HEK293 (cell line): Measurements from ENCODE around the gene TEX53.

Experiments used
- CTCF ChIA-PET: fragments of 350-600 bp; formaldehyde crosslinking; extraction: SDS; loops from one replicate; lab custom pipeline; 2021; ENCODE audit warnings: antibody characterized with exemption; lab: Yijun Ruan, JAX
- POLR2A ChIA-PET: fragments of 300-600 bp; formaldehyde crosslinking; extraction: SDS; loops from one replicate; lab custom pipeline; 2020; ENCODE audit warnings: antibody characterized with exemption, inconsistent platforms; lab: Yijun Ruan, JAX
- H3K27ac ChIP-seq: fragments of 200-500 bp; sonication (Bioruptor generic); 2 replicates; pipeline ENCODE4 v1.5.1; 2014; ENCODE audit warnings: low read depth, low read length, control low read depth, inconsistent platforms; ENCODE audit errors: extremely low read depth
- H3K36me3 ChIP-seq, 2 experiments: fragments of 200-500 bp in 1 of 2; sonication (Bioruptor generic) in 1 of 2; 1 replicate in 1 of 2; 2 replicates in 1 of 2; pipeline ENCODE4 v1.5.1; 2014 to 2017; ENCODE audit warnings: inconsistent platforms in 2 of 2, low read length in 2 of 2; ENCODE audit not compliant: control insufficient read depth in 2 of 2, insufficient read depth in 1 of 2
- H3K4me1 ChIP-seq: fragments of 200-500 bp; sonication (Bioruptor generic); 2 replicates; pipeline ENCODE4 v1.5.1; 2014; ENCODE audit warnings: mild to moderate bottlenecking, low read length, inconsistent platforms; ENCODE audit not compliant: control insufficient read depth, insufficient read depth
- H3K4me3 ChIP-seq: 2 replicates; pipeline ENCODE4 v1.5.1; 2011; ENCODE audit warnings: low read depth, mild to moderate bottlenecking, control low read depth, low read length, moderate library complexity
- H3K9me3 ChIP-seq: fragments of 200-500 bp; sonication (Bioruptor generic); 2 replicates; pipeline ENCODE4 v1.5.1; 2014; ENCODE audit warnings: low read depth, low read length, inconsistent platforms; ENCODE audit not compliant: control insufficient read depth, insufficient read depth
- ATF2 ChIP-seq: fragments of 450-650 bp; formaldehyde crosslinking; IDR thresholded peaks from 2 replicates; pipeline ENCODE4 v1.5.1; 2016; ENCODE audit warnings: missing biosample characterization, missing genetic modification characterization, low read depth
- BCL6B ChIP-seq: fragments of 450-650 bp; formaldehyde crosslinking; IDR thresholded peaks from 2 replicates; pipeline ENCODE4 v1.5.1; 2017; ENCODE audit warnings: missing biosample characterization, missing genetic modification characterization
- EGR2 ChIP-seq: fragments of 450-650 bp; formaldehyde crosslinking; IDR thresholded peaks from 2 replicates; pipeline ENCODE4 v1.5.1; 2016; ENCODE audit warnings: low read depth, missing biosample characterization, missing genetic modification characterization
- GLI2 ChIP-seq: fragments of 450-650 bp; formaldehyde crosslinking; IDR thresholded peaks from 2 replicates; pipeline ENCODE4; 2017; ENCODE audit warnings: missing biosample characterization, missing genetic modification characterization, low read depth, borderline replicate concordance
- KLF16 ChIP-seq: fragments of 450-650 bp; formaldehyde crosslinking; IDR thresholded peaks from 2 replicates; pipeline ENCODE4 v1.5.1; 2017; ENCODE audit warnings: missing biosample characterization, missing genetic modification characterization
- PRDM1 ChIP-seq: fragments of 450-650 bp; formaldehyde crosslinking; IDR thresholded peaks from 2 replicates; pipeline ENCODE4; 2016; ENCODE audit warnings: missing biosample characterization, missing genetic modification characterization
- RBAK ChIP-seq: fragments of 450-650 bp; formaldehyde crosslinking; IDR thresholded peaks from 2 replicates; pipeline ENCODE4 v1.5.1; 2016; ENCODE audit warnings: missing biosample characterization, missing genetic modification characterization
- SALL2 ChIP-seq: fragments of 450-650 bp; formaldehyde crosslinking; IDR thresholded peaks from 2 replicates; pipeline ENCODE4 v1.5.0; 2017; ENCODE audit warnings: missing biosample characterization, mild to moderate bottlenecking, missing genetic modification characterization, borderline replicate concordance
- SCRT2 ChIP-seq: fragments of 450-650 bp; formaldehyde crosslinking; IDR thresholded peaks from 2 replicates; pipeline ENCODE4 v1.5.1; 2016; ENCODE audit warnings: missing biosample characterization, missing genetic modification characterization
- SP3 ChIP-seq: fragments of 450-650 bp; formaldehyde crosslinking; IDR thresholded peaks from 2 replicates; pipeline ENCODE4 v1.5.1; 2016; ENCODE audit warnings: missing biosample characterization, missing genetic modification characterization
- TCF7L2 ChIP-seq: IDR thresholded peaks from 2 replicates; pipeline ENCODE4 v1.6.1; 2011; ENCODE audit warnings: low read depth, mild to moderate bottlenecking, inconsistent platforms, low read length, moderate library complexity, borderline replicate concordance
- YY1 ChIP-seq: fragments of 450-650 bp; formaldehyde crosslinking; IDR thresholded peaks from 2 replicates; pipeline ENCODE4 v1.5.1; 2018; ENCODE audit warnings: missing biosample characterization, missing genetic modification characterization
- ZBTB17 ChIP-seq: fragments of 450-650 bp; formaldehyde crosslinking; IDR thresholded peaks from 2 replicates; pipeline ENCODE4 v1.5.1; 2016; ENCODE audit warnings: missing biosample characterization, missing genetic modification characterization
- ZBTB20 ChIP-seq: fragments of 450-650 bp; formaldehyde crosslinking; IDR thresholded peaks from 2 replicates; pipeline ENCODE4 v1.5.1; 2016; ENCODE audit warnings: missing biosample characterization, missing genetic modification characterization
- ZBTB26 ChIP-seq: fragments of 450-650 bp; formaldehyde crosslinking; optimal IDR thresholded peaks from 2 replicates; pipeline ENCODE3; 2016; ENCODE audit warnings: missing biosample characterization, mild to moderate bottlenecking, missing genetic modification characterization
- ZFP69B ChIP-seq: fragments of 450-650 bp; formaldehyde crosslinking; IDR thresholded peaks from 2 replicates; pipeline ENCODE4 v1.5.1; 2016; ENCODE audit warnings: missing biosample characterization, missing genetic modification characterization
- ZNF19 ChIP-seq: fragments of 450-650 bp; formaldehyde crosslinking; IDR thresholded peaks from 2 replicates; pipeline ENCODE4; 2016; ENCODE audit warnings: missing biosample characterization, missing genetic modification characterization, low read depth
- ZNF23 ChIP-seq: fragments of 450-650 bp; formaldehyde crosslinking; IDR thresholded peaks from 2 replicates; pipeline ENCODE4 v1.5.1; 2016; ENCODE audit warnings: missing biosample characterization, missing genetic modification characterization, borderline replicate concordance
- ZNF239 ChIP-seq: fragments of 450-650 bp; formaldehyde crosslinking; IDR thresholded peaks from 2 replicates; pipeline ENCODE4 v1.5.1; 2016; ENCODE audit warnings: missing biosample characterization, missing genetic modification characterization
- ZNF544 ChIP-seq: fragments of 450-650 bp; formaldehyde crosslinking; IDR thresholded peaks from 2 replicates; pipeline ENCODE4 v1.5.0; 2017; ENCODE audit warnings: missing biosample characterization, missing genetic modification characterization
- ZNF624 ChIP-seq: fragments of 450-650 bp; formaldehyde crosslinking; IDR thresholded peaks from 2 replicates; pipeline ENCODE4 v1.5.1; 2017; ENCODE audit warnings: missing biosample characterization, missing genetic modification characterization
- ZNF747 ChIP-seq: fragments of 450-650 bp; formaldehyde crosslinking; IDR thresholded peaks from 2 replicates; pipeline ENCODE4 v1.5.1; 2016; ENCODE audit warnings: missing biosample characterization, missing genetic modification characterization
- ZNF777 ChIP-seq: fragments of 450-650 bp; formaldehyde crosslinking; IDR thresholded peaks from 2 replicates; pipeline ENCODE4 v1.5.1; 2017; ENCODE audit warnings: missing biosample characterization, missing genetic modification characterization, borderline replicate concordance
- ZSCAN30 ChIP-seq: fragments of 450-650 bp; IDR thresholded peaks from 2 replicates; pipeline ENCODE4 v1.5.1; 2018; ENCODE audit warnings: missing biosample characterization, mild to moderate bottlenecking, missing genetic modification characterization, moderate library complexity
- TF ChIP-seq, protein P1 (sequence below): IDR thresholded peaks from 2 replicates; pipeline ENCODE4 v1.6.1; 2011; ENCODE audit warnings: mild to moderate bottlenecking, low read depth, low read length, borderline replicate concordance
- TF ChIP-seq, protein P2 (sequence below): fragments of 450-650 bp; formaldehyde crosslinking; IDR thresholded peaks from 2 replicates; pipeline ENCODE4 v1.5.0; 2017; ENCODE audit warnings: missing biosample characterization, missing genetic modification characterization, borderline replicate concordance
- TF ChIP-seq, protein P3 (sequence below): fragments of 450-650 bp; formaldehyde crosslinking; IDR thresholded peaks from 2 replicates; pipeline ENCODE4 v1.5.1; 2017; ENCODE audit warnings: missing biosample characterization, missing genetic modification characterization

The TEX53 gene

GRCh38 chr9:114668146-114668545 is 10.5 kb upstream of the TEX53 start (continued):
- TF ChIP-seq EGR2 (tag by site-specific recombination), result no peak
- no peak for TF ChIP-seq ZFP69B (tag by site-specific recombination)
- no peak for TF ChIP-seq ZBTB20 (tag by site-specific recombination)
- no peak for TF ChIP-seq ZNF19 (tag by site-specific recombination)
- no peak for TF ChIP-seq SP3 (tag by site-specific recombination)
- no peak for TF ChIP-seq PRDM1 (tag by site-specific recombination)
- TF ChIP-seq ATF2 (tag by site-specific recombination), result no peak
- no peak for TF ChIP-seq ZNF239 (tag by site-specific recombination)
- no peak for TF ChIP-seq TCF7L2
- TF ChIP-seq, all 188 proteins: peak for 0

DNA sequence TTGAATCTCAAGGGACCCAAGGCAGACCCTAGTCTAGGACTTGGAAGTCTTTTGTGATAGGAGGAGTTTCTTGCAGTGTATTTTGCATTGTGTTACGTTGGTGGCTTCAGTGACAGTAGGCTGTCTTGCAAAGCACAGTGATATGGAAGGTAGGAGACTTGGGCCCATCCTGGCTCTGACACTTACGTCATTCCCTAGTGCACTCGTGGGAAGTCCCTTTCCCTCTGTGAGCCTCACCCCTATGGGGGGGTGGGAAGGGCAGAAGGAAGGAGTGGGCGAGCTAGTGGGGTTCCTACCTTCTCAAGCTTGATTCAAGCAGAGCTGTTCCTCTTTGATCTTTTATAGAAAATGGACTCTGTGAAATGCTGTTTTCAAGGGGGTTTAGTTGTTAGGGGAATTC is 9.2 kb upstream of the TEX53 start:
- ChIA-PET CTCF (interaction anchor here (2.1 to 7.5 kb wide), 4 partner anchors 14 to 262 kb away, joined by 9 to 100 read pairs (median 43); partner anchors contain the start of gene TEX48), POLR2A (no interaction called here)
- Histone ChIP-seq H3K4me3 (no peak overlapping the region), H3K27ac (no peak overlapping the region), H3K36me3 (no peaks in the 10 kb centered on the region), H3K9me3 (no peaks in the 10 kb centered on the region), H3K4me1 (no peaks in the 10 kb centered on the region)
- no peak for TF ChIP-seq SCRT2 (tag by site-specific recombination)
- no peak for TF ChIP-seq ZBTB26 (tag by site-specific recombination)
- no peak for TF ChIP-seq ZSCAN30 (tag by site-specific recombination)
- no peak for TF ChIP-seq YY1 (tag by site-specific recombination)
- TF ChIP-seq ZNF23 (tag by site-specific recombination), result no peak
- TF ChIP-seq BCL6B, result no peak
- no peak for TF ChIP-seq ZNF624 (tag by site-specific recombination)
- TF ChIP-seq RBAK (tag by site-specific recombination), result no peak
- TF ChIP-seq SALL2 (tag by site-specific recombination), result no peak
- TF ChIP-seq, protein P1, sequence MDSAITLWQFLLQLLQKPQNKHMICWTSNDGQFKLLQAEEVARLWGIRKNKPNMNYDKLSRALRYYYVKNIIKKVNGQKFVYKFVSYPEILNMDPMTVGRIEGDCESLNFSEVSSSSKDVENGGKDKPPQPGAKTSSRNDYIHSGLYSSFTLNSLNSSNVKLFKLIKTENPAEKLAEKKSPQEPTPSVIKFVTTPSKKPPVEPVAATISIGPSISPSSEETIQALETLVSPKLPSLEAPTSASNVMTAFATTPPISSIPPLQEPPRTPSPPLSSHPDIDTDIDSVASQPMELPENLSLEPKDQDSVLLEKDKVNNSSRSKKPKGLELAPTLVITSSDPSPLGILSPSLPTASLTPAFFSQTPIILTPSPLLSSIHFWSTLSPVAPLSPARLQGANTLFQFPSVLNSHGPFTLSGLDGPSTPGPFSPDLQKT, result no peak
- TF ChIP-seq SP3 (tag by site-specific recombination), result no peak
- TF ChIP-seq, protein P2, sequence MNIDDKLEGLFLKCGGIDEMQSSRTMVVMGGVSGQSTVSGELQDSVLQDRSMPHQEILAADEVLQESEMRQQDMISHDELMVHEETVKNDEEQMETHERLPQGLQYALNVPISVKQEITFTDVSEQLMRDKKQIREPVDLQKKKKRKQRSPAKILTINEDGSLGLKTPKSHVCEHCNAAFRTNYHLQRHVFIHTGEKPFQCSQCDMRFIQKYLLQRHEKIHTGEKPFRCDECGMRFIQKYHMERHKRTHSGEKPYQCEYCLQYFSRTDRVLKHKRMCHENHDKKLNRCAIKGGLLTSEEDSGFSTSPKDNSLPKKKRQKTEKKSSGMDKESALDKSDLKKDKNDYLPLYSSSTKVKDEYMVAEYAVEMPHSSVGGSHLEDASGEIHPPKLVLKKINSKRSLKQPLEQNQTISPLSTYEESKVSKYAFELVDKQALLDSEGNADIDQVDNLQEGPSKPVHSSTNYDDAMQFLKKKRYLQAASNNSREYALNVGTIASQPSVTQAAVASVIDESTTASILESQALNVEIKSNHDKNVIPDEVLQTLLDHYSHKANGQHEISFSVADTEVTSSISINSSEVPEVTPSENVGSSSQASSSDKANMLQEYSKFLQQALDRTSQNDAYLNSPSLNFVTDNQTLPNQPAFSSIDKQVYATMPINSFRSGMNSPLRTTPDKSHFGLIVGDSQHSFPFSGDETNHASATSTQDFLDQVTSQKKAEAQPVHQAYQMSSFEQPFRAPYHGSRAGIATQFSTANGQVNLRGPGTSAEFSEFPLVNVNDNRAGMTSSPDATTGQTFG (tag by site-specific recombination), result no peak
- no peak for TF ChIP-seq ZNF544 (tag by site-specific recombination)
- no peak for TF ChIP-seq ZNF747 (tag by site-specific recombination)
- TF ChIP-seq GLI2 (tag by site-specific recombination), result no peak
- no peak for TF ChIP-seq ZNF777 (tag by site-specific recombination)
- no peak for TF ChIP-seq ZBTB17
- TF ChIP-seq, protein P3, sequence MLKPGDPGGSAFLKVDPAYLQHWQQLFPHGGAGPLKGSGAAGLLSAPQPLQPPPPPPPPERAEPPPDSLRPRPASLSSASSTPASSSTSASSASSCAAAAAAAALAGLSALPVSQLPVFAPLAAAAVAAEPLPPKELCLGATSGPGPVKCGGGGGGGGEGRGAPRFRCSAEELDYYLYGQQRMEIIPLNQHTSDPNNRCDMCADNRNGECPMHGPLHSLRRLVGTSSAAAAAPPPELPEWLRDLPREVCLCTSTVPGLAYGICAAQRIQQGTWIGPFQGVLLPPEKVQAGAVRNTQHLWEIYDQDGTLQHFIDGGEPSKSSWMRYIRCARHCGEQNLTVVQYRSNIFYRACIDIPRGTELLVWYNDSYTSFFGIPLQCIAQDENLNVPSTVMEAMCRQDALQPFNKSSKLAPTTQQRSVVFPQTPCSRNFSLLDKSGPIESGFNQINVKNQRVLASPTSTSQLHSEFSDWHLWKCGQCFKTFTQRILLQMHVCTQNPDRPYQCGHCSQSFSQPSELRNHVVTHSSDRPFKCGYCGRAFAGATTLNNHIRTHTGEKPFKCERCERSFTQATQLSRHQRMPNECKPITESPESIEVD (tag by site-specific recombination), result no peak
- TF ChIP-seq KLF16 (tag by site-specific recombination), result no peak
